Transverse colon (tissue), 4 donors: ENCODE results near the gene SPG11. TPM values are rescaled to one million over a fixed set of nuclear protein-coding genes. Genes with fewer than 3 reads are reported as not detected.
"Not testable (repeated sequence)": the region's sequence is repeated elsewhere in the genome, so short reads cannot be mapped to it uniquely, and the experiment has no call there.

Source experiments
- DNase-seq: peaks from one replicate; pipeline ENCODE4 v3.0.0-alpha.2; 2019
- H3K27ac ChIP-seq, 4 donors: fragments of 200-600 bp; sonication (generic); 2 replicates each; pipeline ENCODE4 v1.5.1; 2016 to 2018; ENCODE audit warnings: inconsistent platforms in 4 of 4
- H3K27me3 ChIP-seq: fragments of 200-600 bp; sonication (generic); 2 replicates; pipeline ENCODE4 v1.5.1; 2017; ENCODE audit warnings: inconsistent platforms
- H3K36me3 ChIP-seq, 4 donors: fragments of 200-600 bp; sonication (generic); 2 replicates each; pipeline ENCODE4 v1.5.1; 2017 to 2019; ENCODE audit warnings: inconsistent platforms in 4 of 4
- H3K4me1 ChIP-seq, 4 donors: fragments of 200-600 bp; sonication (generic); 2 replicates each; pipeline ENCODE4 v1.5.1; 2017 to 2020; ENCODE audit warnings: inconsistent platforms in 4 of 4
- H3K4me3 ChIP-seq, 4 donors: fragments of 200-600 bp; sonication (generic); 1 replicate in 1 of 4; 2 replicates in 3 of 4; pipeline versions ENCODE4 v1.5.1 to v1.6.1; 2017 to 2019; ENCODE audit warnings: inconsistent platforms in 4 of 4
- H3K9me3 ChIP-seq, 2 donors: fragments of 200-600 bp; sonication (generic); 2 replicates each; pipeline ENCODE4 v1.5.1; 2017 to 2019; ENCODE audit warnings: inconsistent platforms in 2 of 2
- EP300 ChIP-seq: sonication (generic); formaldehyde crosslinking; IDR thresholded peaks from one replicate; pipeline ENCODE4 v1.6.1; 2017; ENCODE audit warnings: antibody characterized with exemption, low read depth
- POLR2A ChIP-seq: fragments of 450-650 bp; IDR thresholded peaks from one replicate; pipeline ENCODE4 v1.6.1; 2016; ENCODE audit warnings: antibody characterized with exemption, mild to moderate bottlenecking, moderate library complexity
- POLR2AphosphoS5 ChIP-seq, 3 donors: sonication (generic); formaldehyde crosslinking; IDR thresholded peaks; one replicate each; pipeline ENCODE4 v1.6.1; 2016; ENCODE audit warnings: antibody characterized with exemption in 3 of 3
- WGBS, 2 donors: methylation state at CpG; one replicate each; pipeline ENCODE4 v1.1.5; 2018; ENCODE audit warnings: low coverage in 1 of 2; 5-methylcytosine and 5-hydroxymethylcytosine counted together
- in situ Hi-C, 4 donors: fragments of 200-750 bp; cut with MboI; loops; one replicate each; pipeline versions ENCODE4 v1.15.0 to v1.15.1; 2017; ENCODE audit warnings: low sequenced_read_pairs in 3 of 4, low pct_ligation_motif_present in 1 of 4, low pct_unique_long_range_greater_than_20kb in 1 of 4
- intact Hi-C: fragments of 100-400 bp; cut with DNase I; formaldehyde crosslinking; loops from one replicate; pipeline ENCODE4 v1.15.1; 2023; ENCODE audit warnings: low total_unique reads
- total RNA-seq, 4 donors: library from RNA; depleted of rRNA; stranded (reverse); fragments of >200 nt; gene quantifications; one replicate each; pipeline ENCODE4 v1.1.0, GENCODE V29; 2016
- TF ChIP-seq, protein P1 (sequence below), 5 experiments: fragments of 200-600 bp in 3 of 5; fragments of 450-650 bp in 2 of 5; sonication (generic) in 3 of 5; IDR thresholded peaks; 1 replicate in 2 of 5; 2 replicates in 3 of 5; pipeline ENCODE4 v1.5.1; 2016 to 2017; ENCODE audit warnings: antibody characterized with exemption in 5 of 5, inconsistent platforms in 3 of 5, mild to moderate bottlenecking in 2 of 5, moderate library complexity in 1 of 5

Gene SPG11
- total RNA-seq, 4 donors from 2014 or later: 79.7 to 149 (median 103) TPM

- H3K27ac ChIP-seq: peak overlapping the region; percentile 99
- H3K4me1 ChIP-seq: peaks cover 12 to 62% (median 33%) of the 10 kb centered on the region in 4 donors
- no peaks in the 10 kb centered on the region for H3K9me3 ChIP-seq
- H3K36me3 ChIP-seq: peaks cover 0 to 5% (median under 1%) of the 10 kb centered on the region in 4 donors
- WGBS, 2 donors: 16 to 23% methylated on average over 9 to 11 of the region's 11 CpGs
- H3K27me3 ChIP-seq: no peaks in the 10 kb centered on the region
- DNase-seq: peak; percentile 63
- peak overlapping the region; percentile 42 to 95 (median 80) for H3K4me3 ChIP-seq
- in situ Hi-C loops (no loop called here), intact Hi-C loops (loop anchor here (1.0 kb wide), 1 partner anchor 18 kb away; no protein-coding TSS in a partner anchor)
- no peak for TF ChIP-seq POLR2A
- TF ChIP-seq, protein P1, sequence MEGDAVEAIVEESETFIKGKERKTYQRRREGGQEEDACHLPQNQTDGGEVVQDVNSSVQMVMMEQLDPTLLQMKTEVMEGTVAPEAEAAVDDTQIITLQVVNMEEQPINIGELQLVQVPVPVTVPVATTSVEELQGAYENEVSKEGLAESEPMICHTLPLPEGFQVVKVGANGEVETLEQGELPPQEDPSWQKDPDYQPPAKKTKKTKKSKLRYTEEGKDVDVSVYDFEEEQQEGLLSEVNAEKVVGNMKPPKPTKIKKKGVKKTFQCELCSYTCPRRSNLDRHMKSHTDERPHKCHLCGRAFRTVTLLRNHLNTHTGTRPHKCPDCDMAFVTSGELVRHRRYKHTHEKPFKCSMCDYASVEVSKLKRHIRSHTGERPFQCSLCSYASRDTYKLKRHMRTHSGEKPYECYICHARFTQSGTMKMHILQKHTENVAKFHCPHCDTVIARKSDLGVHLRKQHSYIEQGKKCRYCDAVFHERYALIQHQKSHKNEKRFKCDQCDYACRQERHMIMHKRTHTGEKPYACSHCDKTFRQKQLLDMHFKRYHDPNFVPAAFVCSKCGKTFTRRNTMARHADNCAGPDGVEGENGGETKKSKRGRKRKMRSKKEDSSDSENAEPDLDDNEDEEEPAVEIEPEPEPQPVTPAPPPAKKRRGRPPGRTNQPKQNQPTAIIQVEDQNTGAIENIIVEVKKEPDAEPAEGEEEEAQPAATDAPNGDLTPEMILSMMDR (IDR thresholded peaks at IDR 0.05): peak in 3 of 5 experiments; percentile 19 to 32 (median 25)
- no peak for TF ChIP-seq EP300
- TF ChIP-seq POLR2AphosphoS5 (IDR thresholded peaks at IDR 0.05): peak in 1 of 3 donors; percentile 11
Measured at GRCh38 chr15:44710236-44711095, 47.0 kb upstream of the SPG11 start.

GRCh38 chr15:44706946-44707636 is 43.6 kb upstream of the SPG11 start:
- whole genome bisulfite sequencing, 2 donors: 59% methylated on average over 2 of the region's 2 CpGs; no CpG with 5 or more reads in 1 of the 2 donors
- in situ Hi-C loops: no loop called here
- no peaks in the 10 kb centered on the region for H3K27me3 ChIP-seq
- H3K4me3 ChIP-seq: no peak overlapping the region
- H3K9me3 ChIP-seq: no peaks in the 10 kb centered on the region
- H3K27ac ChIP-seq: peak overlapping the region; percentile 66 to 99 (median 88)
- intact Hi-C loops: loop anchor here (5.0 kb wide), 1 partner anchor 35 kb away; no protein-coding TSS in a partner anchor
- DNase-seq: peak; percentile 86
- no peak for TF ChIP-seq EP300
- TF ChIP-seq POLR2A: peak; percentile 51
- peak; percentile 14 to 82 (median 70) for TF ChIP-seq POLR2AphosphoS5 (IDR thresholded peaks at IDR 0.05)
- peaks cover 0 to 36% (median 18%) of the 10 kb centered on the region in 4 donors for H3K4me1 ChIP-seq
- no peaks in the 10 kb centered on the region for H3K36me3 ChIP-seq

- DNase-seq: no peak
- H3K4me3 ChIP-seq: no peak overlapping the region
- intact Hi-C loops (loop anchor here (5.0 kb wide), 1 partner anchor 34 kb away; no protein-coding TSS in a partner anchor), in situ Hi-C loops (no loop called here)
- peak overlapping the region; percentile 66 to 99 (median 80) for H3K27ac ChIP-seq
- H3K27me3 ChIP-seq: no peaks in the 10 kb centered on the region
- no peak for TF ChIP-seq EP300
- TF ChIP-seq POLR2AphosphoS5 (IDR thresholded peaks at IDR 0.05): no peak
- TF ChIP-seq, protein P1 (IDR thresholded peaks at IDR 0.05): no peak
- no peak for TF ChIP-seq POLR2A
- H3K9me3 ChIP-seq: no peaks in the 10 kb centered on the region
- 88% methylated on average over 2 of the region's 2 CpGs; no CpG with 5 or more reads in 1 of the 2 donors for WGBS, 2 donors
- H3K36me3 ChIP-seq: no peaks in the 10 kb centered on the region
- H3K4me1 ChIP-seq: peaks cover 0 to 36% (median 18%) of the 10 kb centered on the region in 4 donors
Measured at GRCh38 chr15:44706401-44706800, 42.9 kb upstream of the SPG11 start.

DNA sequence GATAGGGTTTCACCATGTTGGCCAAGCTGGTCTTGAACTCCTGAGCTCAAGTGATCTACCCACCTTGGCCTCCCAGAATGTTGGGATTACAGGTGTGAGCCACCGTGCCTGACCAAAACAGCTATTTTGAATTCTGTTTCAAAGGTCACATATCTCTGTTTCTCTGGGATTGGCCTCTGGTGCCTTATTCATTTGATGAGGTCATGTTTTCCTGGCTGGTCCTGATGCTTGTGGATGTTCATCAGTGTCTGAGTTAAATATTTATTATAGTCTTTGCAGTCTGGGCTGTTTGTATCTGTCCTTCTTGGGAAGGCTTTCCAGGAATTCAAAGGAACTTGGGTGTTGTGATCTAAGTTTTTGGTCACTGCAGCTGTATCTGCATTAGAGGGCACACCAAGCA is 42.5 kb upstream of the SPG11 start:
- Histone ChIP-seq H3K9me3 (no peaks in the 10 kb centered on the region), H3K27me3 (no peaks in the 10 kb centered on the region), H3K4me1 (peaks cover 0 to 36% (median 18%) of the 10 kb centered on the region in 4 donors), H3K36me3 (no peaks in the 10 kb centered on the region), H3K4me3 (no peak overlapping the region), H3K27ac (peak overlapping the region in 1 of 4 donors; percentile 78)
- 53 to 71% methylated on average over 1 of the region's 1 CpG for WGBS, 2 donors
- TF ChIP-seq POLR2A (no peak), EP300 (no peak)
- TF ChIP-seq, protein P1 (IDR thresholded peaks at IDR 0.05): no peak
- in situ Hi-C loops (no loop called here), intact Hi-C loops (loop anchor here (5.0 kb wide), 1 partner anchor 34 kb away; no protein-coding TSS in a partner anchor)
- no peak for DNase-seq

GRCh38 chr15:44700676-44701075 is 37.2 kb upstream of the SPG11 start:
- H3K27ac ChIP-seq, H3K9me3 ChIP-seq, DNase-seq, H3K4me3 ChIP-seq, H3K36me3 ChIP-seq, H3K27me3 ChIP-seq, intact Hi-C loops, in situ Hi-C loops, H3K4me1 ChIP-seq: not testable (repeated sequence)
